ENCODE results near the gene HSF5. TPM values are rescaled to one million over a fixed set of nuclear protein-coding genes. Genes with fewer than 3 reads are reported as not detected.

HSF5 gene
- total RNA-seq, 2 donors from 2014 or later, result 2.9 to 3.3 TPM

GRCh38 chr17:58432806-58433573, 55.2 kb downstream of the HSF5 start:
- Mint-ChIP-seq H3K4me3 (no peak overlapping the region), H3K36me3 (ENCODE audit: insufficient read depth in 2 of 2) (peaks cover 0 to 2% of the 10 kb centered on the region in 2 donors), H3K9me3 (no peaks in the 10 kb centered on the region), H3K4me1 (ENCODE audit: low read depth) (no peaks in the 10 kb centered on the region), H3K27me3 (ENCODE audit: low read depth) (no peaks in the 10 kb centered on the region), H3K27ac (no peak overlapping the region)
- ATAC-seq (replicated peaks in 1 of 2) (no peak), DNase-seq (no peak)

GRCh38 chr17:58427807-58428206, 60.4 kb downstream of the HSF5 start:
- no peak for ATAC-seq (replicated peaks in 1 of 2)
- no peak overlapping the region for H3K4me3 Mint-ChIP-seq
- H3K9me3 Mint-ChIP-seq, result no peaks in the 10 kb centered on the region
- no peaks in the 10 kb centered on the region for H3K27me3 Mint-ChIP-seq (ENCODE audit: low read depth)
- H3K36me3 Mint-ChIP-seq (ENCODE audit: insufficient read depth in 2 of 2), result no peaks in the 10 kb centered on the region
- no peaks in the 10 kb centered on the region for H3K4me1 Mint-ChIP-seq (ENCODE audit: low read depth)
- H3K27ac Mint-ChIP-seq, result no peak overlapping the region
- DNase-seq, result no peak

- Mint-ChIP-seq H3K27ac (no peak overlapping the region), H3K27me3 (ENCODE audit: low read depth) (no peaks in the 10 kb centered on the region)
Observed at GRCh38 chr17:58421711-58422110, 66.5 kb downstream of the HSF5 start.

GRCh38 chr17:58420827-58421226, 67.4 kb downstream of the HSF5 start:
- ATAC-seq (replicated peaks in 1 of 2) (no peak), DNase-seq (no peak)
- Mint-ChIP-seq H3K9me3 (no peaks in the 10 kb centered on the region), H3K4me1 (ENCODE audit: low read depth) (peaks cover 23% of the 10 kb centered on the region), H3K36me3 (ENCODE audit: insufficient read depth in 2 of 2) (no peaks in the 10 kb centered on the region), H3K27ac (no peak overlapping the region), H3K27me3 (ENCODE audit: low read depth) (no peaks in the 10 kb centered on the region), H3K4me3 (no peak overlapping the region)

More at GRCh38 chr17:58421711-58422110, 66.5 kb downstream of the HSF5 start:
- DNase-seq (no peak), ATAC-seq (replicated peaks in 1 of 2) (no peak)
- Mint-ChIP-seq H3K36me3 (ENCODE audit: insufficient read depth in 2 of 2) (no peaks in the 10 kb centered on the region), H3K9me3 (no peaks in the 10 kb centered on the region), H3K4me3 (no peak overlapping the region), H3K4me1 (ENCODE audit: low read depth) (peaks cover 16% of the 10 kb centered on the region)

GRCh38 chr17:58417300-58418092, 70.7 kb downstream of the HSF5 start, which contains the start of gene RNF43:
Gene RNF43, minus strand, starts transcription at chr17:58417534. Its CDS starts 1,957 bp downstream, at chr17:58415577.
- H3K9me3 Mint-ChIP-seq, result no peaks in the 10 kb centered on the region
- ATAC-seq (replicated peaks in 1 of 2) (peak; percentile 98 to 99), DNase-seq (peak; percentile 87 to 91)
- H3K4me1 Mint-ChIP-seq (ENCODE audit: low read depth), result peaks cover 53% of the 10 kb centered on the region
- no peaks in the 10 kb centered on the region for H3K36me3 Mint-ChIP-seq (ENCODE audit: insufficient read depth in 2 of 2)
- H3K27me3 Mint-ChIP-seq (ENCODE audit: low read depth), result no peaks in the 10 kb centered on the region
- peak within 1 kb of the TSS; percentile 69 to 81 for H3K4me3 Mint-ChIP-seq
- H3K27ac Mint-ChIP-seq, result peak within 1 kb of the TSS; percentile 56

GRCh38 chr17:58416937-58417299, 71.3 kb downstream of the HSF5 start:
- peak overlapping the region; percentile 56 for H3K27ac Mint-ChIP-seq
- H3K4me3 Mint-ChIP-seq, result peak overlapping the region; percentile 69 to 81
- H3K4me1 Mint-ChIP-seq (ENCODE audit: low read depth), result peaks cover 59% of the 10 kb centered on the region

GRCh38 chr17:58416396-58416795, 71.8 kb downstream of the HSF5 start:
- Mint-ChIP-seq H3K4me3 (peak overlapping the region; percentile 69 to 81), H3K9me3 (no peaks in the 10 kb centered on the region), H3K4me1 (ENCODE audit: low read depth) (peaks cover 64% of the 10 kb centered on the region), H3K27ac (no peak overlapping the region), H3K36me3 (ENCODE audit: insufficient read depth in 2 of 2) (peaks cover 0 to 2% of the 10 kb centered on the region in 2 donors), H3K27me3 (ENCODE audit: low read depth) (no peaks in the 10 kb centered on the region)
- ATAC-seq (replicated peaks in 1 of 2) (no peak), DNase-seq (no peak)

More at GRCh38 chr17:58416937-58417299, 71.3 kb downstream of the HSF5 start:
- no peak for DNase-seq
- ATAC-seq (replicated peaks in 1 of 2), result no peak
- Mint-ChIP-seq H3K27me3 (ENCODE audit: low read depth) (no peaks in the 10 kb centered on the region), H3K36me3 (ENCODE audit: insufficient read depth in 2 of 2) (no peaks in the 10 kb centered on the region), H3K9me3 (no peaks in the 10 kb centered on the region)

- Mint-ChIP-seq H3K27ac (no peak overlapping the region), H3K4me3 (peak overlapping the region; percentile 2 to 69), H3K36me3 (ENCODE audit: insufficient read depth in 2 of 2) (peaks cover 0 to 2% of the 10 kb centered on the region in 2 donors), H3K4me1 (ENCODE audit: low read depth) (peaks cover 68% of the 10 kb centered on the region), H3K27me3 (ENCODE audit: low read depth) (no peaks in the 10 kb centered on the region), H3K9me3 (no peaks in the 10 kb centered on the region)
- ATAC-seq (replicated peaks in 1 of 2) (no peak), DNase-seq (no peak)
Observed at GRCh38 chr17:58415371-58416055, 72.7 kb downstream of the HSF5 start.

- Mint-ChIP-seq H3K27me3 (ENCODE audit: low read depth) (no peaks in the 10 kb centered on the region), H3K9me3 (no peaks in the 10 kb centered on the region), H3K36me3 (ENCODE audit: insufficient read depth in 2 of 2) (peaks cover 0 to 2% of the 10 kb centered on the region in 2 donors), H3K4me1 (ENCODE audit: low read depth) (peaks cover 68% of the 10 kb centered on the region), H3K4me3 (peak overlapping the region; percentile 13 to 67), H3K27ac (no peak overlapping the region)
- DNase-seq, result no peak
- no peak for ATAC-seq (replicated peaks in 1 of 2)
Observed at GRCh38 chr17:58414596-58414997, 73.6 kb downstream of the HSF5 start.

- Mint-ChIP-seq H3K27me3 (ENCODE audit: low read depth) (no peaks in the 10 kb centered on the region), H3K4me1 (ENCODE audit: low read depth) (peaks cover 74% of the 10 kb centered on the region), H3K9me3 (no peaks in the 10 kb centered on the region), H3K36me3 (ENCODE audit: insufficient read depth in 2 of 2) (peaks cover 0 to 2% of the 10 kb centered on the region in 2 donors), H3K4me3 (peak overlapping the region; percentile 60 to 85), H3K27ac (peak overlapping the region; percentile 98)
- no peak for ATAC-seq (replicated peaks in 1 of 2)
- DNase-seq, result no peak
Observed at GRCh38 chr17:58413684-58414083, 74.5 kb downstream of the HSF5 start.

GRCh38 chr17:58412961-58413586, 75.1 kb downstream of the HSF5 start:
- H3K4me1 Mint-ChIP-seq (ENCODE audit: low read depth), result peaks cover 71% of the 10 kb centered on the region
- H3K27me3 Mint-ChIP-seq (ENCODE audit: low read depth), result no peaks in the 10 kb centered on the region
- peak overlapping the region; percentile 60 to 85 for H3K4me3 Mint-ChIP-seq
- H3K27ac Mint-ChIP-seq, result peak overlapping the region; percentile 98
- no peaks in the 10 kb centered on the region for H3K9me3 Mint-ChIP-seq
- H3K36me3 Mint-ChIP-seq (ENCODE audit: insufficient read depth in 2 of 2), result peaks cover 0 to 2% of the 10 kb centered on the region in 2 donors
- peak; percentile 62 for ATAC-seq (replicated peaks in 1 of 2)
- no peak for DNase-seq

GRCh38 chr17:58412064-58412703, 76.0 kb downstream of the HSF5 start:
- Mint-ChIP-seq H3K9me3 (no peaks in the 10 kb centered on the region), H3K4me1 (ENCODE audit: low read depth) (peaks cover 62% of the 10 kb centered on the region), H3K27me3 (ENCODE audit: low read depth) (no peaks in the 10 kb centered on the region), H3K36me3 (ENCODE audit: insufficient read depth in 2 of 2) (peaks cover 0 to 2% of the 10 kb centered on the region in 2 donors), H3K4me3 (peak overlapping the region; percentile 60 to 85), H3K27ac (peak overlapping the region; percentile 98)
- no peak for DNase-seq
- ATAC-seq (replicated peaks in 1 of 2), result no peak
